NT2/D1 (cell line): ENCODE measurements around the gene MIPEP.

Experiments used
- DNase-seq: peaks from one replicate; pipeline ENCODE4 v3.0.0-alpha.2; 2011; ENCODE audit warnings: low read depth, low spot score
- H3K27me3 ChIP-seq: 2 replicates; pipeline ENCODE4 v1.6.0; 2011; ENCODE audit warnings: mild to moderate bottlenecking; ENCODE audit not compliant: insufficient read length, insufficient read depth
- H3K36me3 ChIP-seq: 2 replicates; pipeline ENCODE4 v1.6.1; 2011; ENCODE audit warnings: mild to moderate bottlenecking, low read length, mixed read lengths; ENCODE audit not compliant: insufficient read depth, insufficient read length
- H3K4me1 ChIP-seq: 2 replicates; pipeline ENCODE4 v1.5.1; 2011; ENCODE audit not compliant: insufficient read depth, insufficient read length
- H3K4me3 ChIP-seq: 2 replicates; pipeline ENCODE4 v1.5.1; 2011; ENCODE audit warnings: low read depth; ENCODE audit not compliant: insufficient read length
- H3K9ac ChIP-seq: 2 replicates; pipeline ENCODE4 v1.6.0; 2011; ENCODE audit warnings: low read depth; ENCODE audit not compliant: insufficient read length
- H3K9me3 ChIP-seq: 2 replicates; pipeline ENCODE4 v1.5.1; 2011; ENCODE audit warnings: mild to moderate bottlenecking, low read length; ENCODE audit not compliant: insufficient read depth
- SUZ12 ChIP-seq: IDR thresholded peaks from 2 replicates; pipeline ENCODE4 v1.6.1; 2011; ENCODE audit not compliant: insufficient read length, insufficient read depth; ENCODE audit errors: extremely low read depth
- YY1 ChIP-seq: IDR thresholded peaks from 2 replicates; pipeline ENCODE4 v1.6.1; 2011; ENCODE audit not compliant: insufficient read length, insufficient read depth
- ZNF274 ChIP-seq: IDR thresholded peaks from 2 replicates; pipeline ENCODE4 v1.6.1; 2011; ENCODE audit warnings: mild to moderate bottlenecking, low read depth, low read length

Gene MIPEP

DNA sequence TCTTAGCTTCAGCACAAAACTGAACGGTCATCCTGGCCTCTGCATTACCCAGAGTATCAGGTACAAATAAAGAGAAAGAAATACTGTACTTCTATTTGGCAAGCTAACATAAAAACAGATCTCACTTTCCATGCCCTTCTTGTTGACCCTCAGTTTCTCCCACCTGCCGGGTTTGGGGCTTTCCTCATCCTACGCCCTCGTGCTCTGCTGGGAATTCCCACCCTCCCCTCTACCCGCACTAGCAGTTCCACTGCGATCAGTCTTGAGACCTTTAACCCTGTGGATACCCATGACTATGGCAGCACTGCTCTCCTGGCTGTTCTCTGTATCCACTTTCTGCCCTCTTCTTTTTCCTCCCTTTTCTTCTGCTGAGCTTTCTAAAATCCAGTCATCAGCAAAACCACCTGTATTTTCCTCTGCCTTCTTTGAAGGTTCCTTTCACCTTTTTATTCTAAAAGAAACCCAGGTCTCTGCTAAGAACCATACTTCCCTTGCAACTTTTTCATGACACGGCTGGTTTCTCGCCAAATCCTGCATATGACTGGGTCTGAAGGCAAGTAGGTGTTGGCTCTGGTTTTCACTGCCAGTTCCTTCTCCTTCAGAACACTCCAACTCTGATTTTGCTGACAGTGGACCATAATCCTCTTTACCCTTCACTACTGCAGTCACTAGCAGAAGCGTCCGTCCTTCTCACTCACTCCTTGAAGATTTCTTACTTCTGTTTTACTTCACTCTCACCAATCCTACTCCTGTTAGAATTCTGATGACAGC lies 99.4 kb downstream of the MIPEP start:
- Histone ChIP-seq H3K27me3 (no peaks in the 10 kb centered on the region), H3K4me1 (no peaks in the 10 kb centered on the region), H3K4me3 (no peak overlapping the region), H3K9me3 (no peaks in the 10 kb centered on the region), H3K36me3 (peaks cover 2% of the 10 kb centered on the region), H3K9ac (no peak overlapping the region)
- no peak for DNase-seq
- TF ChIP-seq YY1 (no peak), SUZ12 (no peak), ZNF274 (no peak)

DNA sequence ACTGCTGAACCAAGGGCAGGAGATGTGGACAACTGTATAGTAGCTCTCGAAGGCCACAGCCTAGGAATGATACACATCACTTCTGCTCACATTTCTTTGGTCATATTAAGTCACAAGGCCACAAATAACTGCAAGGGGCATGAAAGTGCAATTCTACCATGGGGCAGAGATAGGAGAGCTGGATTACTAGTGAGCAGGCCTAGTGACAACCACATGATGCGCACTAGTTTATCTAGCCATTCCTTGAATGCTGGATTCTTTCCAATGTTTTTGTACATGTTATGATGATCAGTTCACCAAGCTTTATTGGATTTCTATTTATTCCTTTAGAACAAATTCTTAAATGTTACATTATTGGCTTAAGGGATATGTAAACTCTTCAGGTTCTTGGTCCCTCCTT lies 100.7 kb downstream of the MIPEP start:
- Histone ChIP-seq H3K9me3 (no peaks in the 10 kb centered on the region), H3K4me1 (no peaks in the 10 kb centered on the region), H3K4me3 (no peak overlapping the region), H3K36me3 (peaks cover 2% of the 10 kb centered on the region), H3K27me3 (no peaks in the 10 kb centered on the region), H3K9ac (no peak overlapping the region)
- no peak for DNase-seq
- TF ChIP-seq ZNF274 (no peak), SUZ12 (no peak), YY1 (no peak)

DNA sequence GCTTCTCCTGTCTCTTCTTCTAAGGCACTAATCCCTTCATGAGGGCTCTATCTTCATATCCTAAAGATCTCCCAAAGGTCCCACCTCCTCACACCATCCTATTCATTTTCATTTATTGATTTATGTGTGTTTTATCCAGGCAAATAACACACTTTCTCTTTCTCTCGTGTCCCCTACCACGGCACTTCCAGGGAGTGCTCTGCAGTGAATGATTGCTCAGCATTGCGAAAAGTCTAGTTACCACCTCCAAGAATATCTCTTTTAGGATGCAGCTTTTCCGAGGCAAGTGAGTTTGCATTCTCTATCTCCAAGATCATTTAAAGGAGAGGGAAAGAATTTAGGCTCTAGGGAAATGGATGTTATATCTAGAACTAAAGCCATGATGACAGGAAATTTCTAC lies 101.7 kb downstream of the MIPEP start:
- no peaks in the 10 kb centered on the region for H3K4me1 ChIP-seq
- H3K9me3 ChIP-seq, result no peaks in the 10 kb centered on the region
- H3K27me3 ChIP-seq, result no peaks in the 10 kb centered on the region
- no peak overlapping the region for H3K4me3 ChIP-seq
- no peak for DNase-seq
- no peak for TF ChIP-seq YY1
- no peak for TF ChIP-seq SUZ12
- no peak for TF ChIP-seq ZNF274
- no peak overlapping the region for H3K9ac ChIP-seq
- no peaks in the 10 kb centered on the region for H3K36me3 ChIP-seq

DNA sequence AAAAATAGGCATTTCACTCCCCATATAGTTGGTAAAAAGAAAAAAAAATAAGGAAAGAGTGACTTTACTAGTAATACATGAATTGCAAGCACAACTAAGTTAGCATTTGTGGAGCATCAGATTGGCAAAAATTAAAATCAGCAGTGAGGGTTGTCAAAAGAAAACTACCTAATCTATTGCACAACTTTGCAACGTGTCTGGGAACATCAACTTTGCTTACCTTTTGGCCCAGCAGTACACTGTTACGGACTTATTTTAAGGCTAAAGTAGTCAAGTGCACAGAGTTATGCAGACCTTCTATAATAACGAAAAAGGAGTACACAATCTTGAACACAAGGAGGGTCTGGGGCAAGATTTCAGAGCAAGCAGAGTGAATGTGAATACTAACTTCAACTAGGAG lies 102.6 kb downstream of the MIPEP start:
- TF ChIP-seq SUZ12, result no peak
- TF ChIP-seq YY1, result no peak
- TF ChIP-seq ZNF274, result no peak
- Histone ChIP-seq H3K36me3 (no peaks in the 10 kb centered on the region), H3K4me3 (no peak overlapping the region), H3K27me3 (no peaks in the 10 kb centered on the region), H3K9me3 (no peaks in the 10 kb centered on the region), H3K4me1 (no peaks in the 10 kb centered on the region), H3K9ac (no peak overlapping the region)
- DNase-seq, result no peak

GRCh38 chr13:23778879-23779278 lies 110.3 kb downstream of the MIPEP start:
- TF ChIP-seq ZNF274, result no peak
- TF ChIP-seq SUZ12, result no peak
- TF ChIP-seq YY1, result no peak
- Histone ChIP-seq H3K36me3 (no peaks in the 10 kb centered on the region), H3K9me3 (peaks cover 11% of the 10 kb centered on the region; the same call in 1 of the 2 replicates), H3K9ac (no peak overlapping the region), H3K27me3 (no peaks in the 10 kb centered on the region), H3K4me1 (no peaks in the 10 kb centered on the region), H3K4me3 (no peak overlapping the region)
- no peak for DNase-seq

DNA sequence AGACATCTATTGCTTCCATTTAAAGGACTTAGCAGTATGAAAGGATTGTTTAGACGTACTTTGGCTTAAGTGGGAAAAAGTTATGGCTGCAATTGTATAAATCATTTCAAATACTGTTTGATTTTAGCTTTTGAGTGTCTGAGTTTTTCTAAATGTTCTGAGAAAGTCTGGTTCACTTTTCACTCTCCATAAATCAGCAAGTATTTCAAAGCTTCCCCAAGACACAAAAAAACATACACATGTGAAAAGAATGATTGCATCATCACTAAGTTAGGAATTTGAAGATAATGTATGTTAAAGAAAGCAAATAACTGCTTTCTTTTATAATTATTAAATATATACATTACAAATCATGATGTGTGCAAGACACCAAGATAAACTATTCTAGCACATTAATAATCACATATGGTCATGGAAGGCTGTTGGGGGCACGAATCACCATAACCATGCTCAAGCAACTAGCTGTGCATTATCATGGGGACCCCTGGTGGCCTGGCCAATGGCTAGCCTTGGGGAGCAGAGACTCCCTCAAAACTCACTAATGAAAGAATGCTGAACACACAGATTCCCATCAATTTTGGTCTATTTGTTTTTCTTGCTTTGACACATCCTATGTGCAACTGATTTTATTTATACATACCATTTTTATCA lies 111.1 kb downstream of the MIPEP start:
- H3K36me3 ChIP-seq, result no peaks in the 10 kb centered on the region
- H3K4me3 ChIP-seq, result no peak overlapping the region
- peaks cover 11% of the 10 kb centered on the region; the same call in 1 of the 2 replicates for H3K9me3 ChIP-seq
- no peaks in the 10 kb centered on the region for H3K4me1 ChIP-seq
- DNase-seq, result no peak
- no peak overlapping the region for H3K9ac ChIP-seq
- TF ChIP-seq ZNF274 (no peak), YY1 (no peak), SUZ12 (no peak)
- no peaks in the 10 kb centered on the region for H3K27me3 ChIP-seq

GRCh38 chr13:23777575-23777870 lies 111.7 kb downstream of the MIPEP start:
- peaks cover 11% of the 10 kb centered on the region; the same call in 1 of the 2 replicates for H3K9me3 ChIP-seq
- TF ChIP-seq SUZ12 (no peak), YY1 (no peak), ZNF274 (no peak)
- DNase-seq, result no peak
- no peak overlapping the region for H3K4me3 ChIP-seq
- H3K9ac ChIP-seq, result no peak overlapping the region
- H3K4me1 ChIP-seq, result no peaks in the 10 kb centered on the region
- no peaks in the 10 kb centered on the region for H3K27me3 ChIP-seq
- no peaks in the 10 kb centered on the region for H3K36me3 ChIP-seq
